K562 (cell line): ENCODE measurements around the gene NUAK2. TPM values are rescaled to one million over a fixed set of nuclear protein-coding genes. Genes with fewer than 3 reads are reported as not detected.

Source experiments
- ATAC-seq: fragments of 200-7000 bp; cut with Tn5 transposase; 3 replicates; pipeline ENCODE4 v1.9.1; 2020; ENCODE audit warnings: moderate library complexity
- BruUV-seq: library from RNA; stranded (reverse); fragments of 400-500 nt; replicated peaks from 2 replicates; lab custom pipeline; 2021; lab: Mats Ljungman, UMichigan
- CTCF ChIA-PET: fragments of 300-600 bp; formaldehyde crosslinking; extraction: SDS; loops from one replicate; lab custom pipeline; 2021; ENCODE audit warnings: low intra/inter-chr PET ratio; lab: Yijun Ruan, JAX
- POLR2A ChIA-PET: fragments of 300-600, 350-650 bp; sonication (Branson Sonifier 250); formaldehyde crosslinking; extraction: SDS; loops from one replicate; lab custom pipeline; 2021; ENCODE audit warnings: antibody characterized with exemption, inconsistent platforms; lab: Yijun Ruan, JAX
- DNase-seq, 4 experiments: peaks; one replicate each; pipeline versions ENCODE4 v3.0.0 to v3.0.0-alpha.2; 2011 to 2018; ENCODE audit warnings: low spot score in 3 of 4, mixed read lengths in 3 of 4; ENCODE audit errors: extremely low read depth in 1 of 4
- FAIRE-seq: peaks from 2 replicates; lab custom pipeline; 2011; peaks lifted over from hg19 to GRCh38; lab: Jason Lieb, UNC
- H2AFZ ChIP-seq: 2 replicates; pipeline ENCODE4 v1.6.0; 2011; ENCODE audit warnings: low read depth, low read length, control low read depth, inconsistent platforms
- H3K27ac ChIP-seq: fragments of 200-600 bp; 3 replicates; pipeline ENCODE4 v1.8.0; 2011; ENCODE audit warnings: low read depth, mild to moderate bottlenecking, control low read depth, inconsistent platforms, low read length, moderate library complexity, mixed read lengths; ENCODE audit errors: extremely low read depth
- H3K27me3 ChIP-seq, 2 experiments: fragments of 300-600 bp in 1 of 2; 2 replicates in 1 of 2; 3 replicates in 1 of 2; pipeline versions ENCODE4 v1.6.0 to v1.8.0; 2011; ENCODE audit warnings: inconsistent platforms in 2 of 2, low read length in 2 of 2, mild to moderate bottlenecking in 1 of 2, mixed read lengths in 1 of 2, moderate library complexity in 1 of 2; ENCODE audit not compliant: control insufficient read depth in 2 of 2, insufficient read depth in 2 of 2
- H3K36me3 ChIP-seq: fragments of 300-600 bp; 3 replicates; pipeline ENCODE4 v1.8.0; 2011; ENCODE audit warnings: mild to moderate bottlenecking, low read length, inconsistent platforms; ENCODE audit not compliant: control insufficient read depth, insufficient read depth
- H3K4me1 ChIP-seq, 2 experiments: fragments of 200-600 bp in 1 of 2; replicated peaks in 1 of 2; 2 replicates in 1 of 2; 3 replicates in 1 of 2; pipeline versions ENCODE4 v1.5.1 to v1.8.0; 2011; ENCODE audit warnings: inconsistent platforms in 2 of 2, low read length in 2 of 2, mild to moderate bottlenecking in 1 of 2, mixed read lengths in 1 of 2, moderate library complexity in 1 of 2; ENCODE audit not compliant: control insufficient read depth in 2 of 2, insufficient read depth in 2 of 2
- H3K4me2 ChIP-seq: 2 replicates; pipeline ENCODE4 v1.6.1; 2011; ENCODE audit warnings: low read length, control low read depth, inconsistent platforms, mixed read lengths; ENCODE audit not compliant: insufficient read depth
- H3K4me3 ChIP-seq: fragments of 200-600 bp; sonication (generic), shearing (Covaris generic); 2 replicates; pipeline ENCODE4 v1.5.1; 2016; ENCODE audit warnings: control low read depth, inconsistent platforms
- H3K79me2 ChIP-seq: fragments of 200-600 bp; 3 replicates; pipeline ENCODE4 v1.8.0; 2011; ENCODE audit warnings: low read length, inconsistent platforms; ENCODE audit not compliant: control insufficient read depth, insufficient read depth
- H3K9ac ChIP-seq, 2 experiments: 2 replicates each; pipeline versions ENCODE4 v1.6.0 to v1.6.1; 2011; ENCODE audit warnings: low read depth in 2 of 2, low read length in 2 of 2, control low read depth in 1 of 2, inconsistent platforms in 1 of 2, mild to moderate bottlenecking in 1 of 2, mixed read lengths in 1 of 2; ENCODE audit not compliant: insufficient read depth in 1 of 2
- H3K9me1 ChIP-seq: one replicate; pipeline ENCODE4 v1.6.0; 2011; ENCODE audit warnings: inconsistent platforms, mild to moderate bottlenecking, low read length, moderate library complexity; ENCODE audit not compliant: control insufficient read depth, insufficient read depth
- H3K9me3 ChIP-seq: replicated peaks from 2 replicates; pipeline ENCODE4 v1.5.1; 2011; ENCODE audit warnings: low read depth, low read length, inconsistent platforms; ENCODE audit not compliant: control insufficient read depth, insufficient read depth
- H4K20me1 ChIP-seq: replicated peaks from 2 replicates; pipeline ENCODE4 v1.6.1; 2011; ENCODE audit warnings: low read length, inconsistent platforms, mixed read lengths; ENCODE audit not compliant: control insufficient read depth, insufficient read depth
- CAMTA2 ChIP-seq: fragments of 250-450 bp; sonication (Bioruptor Pico); conservative IDR thresholded peaks from 2 replicates; pipeline ENCODE4 v1.5.1; 2022
- HOXB6 ChIP-seq: fragments of 250-450 bp; sonication (Bioruptor Pico); IDR thresholded peaks from 2 replicates; pipeline ENCODE4 v1.5.1; 2022; ENCODE audit warnings: mild to moderate bottlenecking, borderline replicate concordance
- JUN ChIP-seq, 2 experiments: sonication (generic) in 1 of 2; formaldehyde crosslinking in 1 of 2; IDR thresholded peaks; 2 replicates each; pipeline versions ENCODE4 v1.6.1 to v1.8.0; 2012 to 2022; ENCODE audit warnings: borderline replicate concordance in 2 of 2, mild to moderate bottlenecking in 2 of 2, improper control_type of control experiment in 1 of 2, low read depth in 1 of 2, low read length in 1 of 2, missing genetic modification reagents in 1 of 2
- PTBP1 ChIP-seq: fragments of 200-400 bp; formaldehyde crosslinking; IDR thresholded peaks from 2 replicates; pipeline ENCODE4 v1.6.1; 2017; ENCODE audit warnings: low read depth, low read length
- SRF ChIP-seq, 2 experiments: fragments of 250-450, 450-650 bp in 1 of 2; sonication (Bioruptor Pico) in 1 of 2; sonication (generic) in 1 of 2; formaldehyde crosslinking; IDR thresholded peaks; 2 replicates each; pipeline versions ENCODE4 v1.5.0 to v1.5.1; 2020 to 2022; ENCODE audit warnings: mild to moderate bottlenecking in 1 of 2, missing genetic modification reagents in 1 of 2
- TGIF2 ChIP-seq: sonication (generic); formaldehyde crosslinking; IDR thresholded peaks from 2 replicates; pipeline ENCODE4 v1.8.1; 2022; ENCODE audit warnings: mild to moderate bottlenecking, missing genetic modification reagents, moderate library complexity
- WGBS: fragments of 100-300 bp; shearing (Covaris generic); methylation state at CpG from one replicate; pipeline ENCODE4 v1.1.6; 2016; ENCODE audit warnings: low coverage, mixed read lengths; ENCODE audit not compliant: insufficient coverage; ENCODE audit errors: missing lambda C conversion rate; 5-methylcytosine and 5-hydroxymethylcytosine counted together
- in situ Hi-C: fragments of 300-500 bp; cut with MboI; formaldehyde crosslinking; loops from 4 replicates; pipeline ENCODE4 v1.15.0; 2018; ENCODE audit warnings: inconsistent platforms, mixed read lengths
- intact Hi-C: fragments of 100-400 bp; cut with micrococcal nuclease; formaldehyde crosslinking; loops from 2 replicates; pipeline ENCODE4 v1.14.2; 2022
- polyA plus RNA-seq, 8 experiments: library from polyadenylated mRNA; depleted of rRNA in 4 of 8; stranded (reverse) in 5 of 8; unstranded in 3 of 8; fragments of >200 nt; fragmentation: Nextera tagmentation in 2 of 8; fragmentation: Illumina TruSeq in 1 of 8; extraction: Ambion mirVana in 2 of 8; extraction: Trizol in 1 of 8; gene quantifications; 2 replicates each; pipeline versions ENCODE4 v1.2.1 to v1.2.3, GENCODE V29; 2011 to 2014; ENCODE audit warnings: inconsistent platforms in 1 of 8, missing spikeins in 1 of 8
- total RNA-seq, 7 experiments: library from RNA; depleted of rRNA in 6 of 7; stranded (reverse); fragments of >200 nt in 6 of 7; fragmentation: Illumina TruSeq in 2 of 7; extraction: Trizol in 2 of 7; gene quantifications; 2 replicates each; pipeline versions ENCODE4 v1.2.1 to v1.2.3, GENCODE V29; 2011 to 2021; ENCODE audit warnings: low replicate concordance in 1 of 7
- TF ChIP-seq, protein P1 (sequence below): fragments of 250-450 bp; sonication (Bioruptor Pico); IDR thresholded peaks from 2 replicates; pipeline ENCODE4 v1.9.0; 2021; ENCODE audit warnings: mild to moderate bottlenecking, inconsistent platforms
- TF ChIP-seq, protein P2 (sequence below): fragments of 250-450 bp; sonication (Bioruptor Pico); IDR thresholded peaks from 2 replicates; pipeline ENCODE4 v1.4.0; 2020; ENCODE audit warnings: borderline replicate concordance

Gene NUAK2
- total and polyA plus RNA-seq, 9 of the 15 experiments (the other 6 are each of a cell fraction or from before 2014, with no cell fraction given): 0.04 to 0.44 (median 0.14) TPM

DNA sequence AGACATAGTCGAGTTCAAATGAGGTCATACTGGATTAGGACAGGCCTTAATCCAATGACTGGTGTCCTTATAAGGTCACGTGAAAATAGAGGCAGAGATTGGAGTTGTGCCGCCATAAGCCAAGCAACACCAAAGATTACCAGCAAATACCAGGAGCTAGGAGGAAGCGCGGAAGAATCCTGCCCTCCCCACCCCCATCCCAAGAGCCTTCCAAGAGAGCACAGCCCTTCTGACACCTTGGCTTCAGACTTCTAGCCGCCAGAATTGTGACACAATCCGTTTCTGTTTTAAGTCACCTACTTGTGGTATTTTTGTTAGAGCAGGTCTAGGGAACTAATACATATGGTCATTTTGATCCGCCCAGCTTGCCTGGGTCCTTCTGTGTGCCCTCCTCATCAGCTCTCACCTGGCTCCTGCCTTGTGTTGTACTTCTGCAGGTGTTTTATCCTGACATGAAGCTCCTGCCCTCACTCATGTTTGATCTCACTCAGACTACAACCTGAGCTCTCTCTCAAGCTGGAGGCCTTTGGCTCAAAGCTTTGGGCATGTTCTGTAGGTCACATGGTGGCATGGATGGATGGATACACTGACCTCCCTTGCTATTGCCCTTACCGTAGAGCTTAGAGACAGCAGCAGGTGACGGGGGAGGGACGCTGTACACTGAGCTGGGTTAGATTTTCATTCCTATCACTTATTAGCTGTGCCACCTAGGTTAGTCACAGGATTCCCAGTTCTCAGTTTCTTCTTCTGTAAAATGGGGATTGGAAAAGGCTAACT lies 10.7 kb upstream of the NUAK2 start:
- BruUV-seq: no TSS peak
- no peak for FAIRE-seq
- DNase-seq: no peak
- Histone ChIP-seq H3K9me1 (no peaks in the 10 kb centered on the region), H3K27ac (no peak overlapping the region), H3K4me2 (no peak overlapping the region), H3K27me3 (peaks cover 36 to 70% of the 10 kb centered on the region in 2 experiments; a peak in 4 of 5 replicates), H3K9me3 (no peaks in the 10 kb centered on the region), H4K20me1 (peaks cover 6% of the 10 kb centered on the region; the same call in 1 of the 2 replicates), H3K36me3 (no peaks in the 10 kb centered on the region)
- intact Hi-C loops: no loop called here
- POLR2A ChIA-PET: interaction anchor here (0.5 to 1.0 kb wide), 4 partner anchors 15 to 286 kb away, joined by 3 to 4 read pairs (median 3); no protein-coding TSS in a partner anchor
- TF ChIP-seq, protein P1, sequence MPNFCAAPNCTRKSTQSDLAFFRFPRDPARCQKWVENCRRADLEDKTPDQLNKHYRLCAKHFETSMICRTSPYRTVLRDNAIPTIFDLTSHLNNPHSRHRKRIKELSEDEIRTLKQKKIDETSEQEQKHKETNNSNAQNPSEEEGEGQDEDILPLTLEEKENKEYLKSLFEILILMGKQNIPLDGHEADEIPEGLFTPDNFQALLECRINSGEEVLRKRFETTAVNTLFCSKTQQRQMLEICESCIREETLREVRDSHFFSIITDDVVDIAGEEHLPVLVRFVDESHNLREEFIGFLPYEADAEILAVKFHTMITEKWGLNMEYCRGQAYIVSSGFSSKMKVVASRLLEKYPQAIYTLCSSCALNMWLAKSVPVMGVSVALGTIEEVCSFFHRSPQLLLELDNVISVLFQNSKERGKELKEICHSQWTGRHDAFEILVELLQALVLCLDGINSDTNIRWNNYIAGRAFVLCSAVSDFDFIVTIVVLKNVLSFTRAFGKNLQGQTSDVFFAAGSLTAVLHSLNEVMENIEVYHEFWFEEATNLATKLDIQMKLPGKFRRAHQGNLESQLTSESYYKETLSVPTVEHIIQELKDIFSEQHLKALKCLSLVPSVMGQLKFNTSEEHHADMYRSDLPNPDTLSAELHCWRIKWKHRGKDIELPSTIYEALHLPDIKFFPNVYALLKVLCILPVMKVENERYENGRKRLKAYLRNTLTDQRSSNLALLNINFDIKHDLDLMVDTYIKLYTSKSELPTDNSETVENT: no peak
- TF ChIP-seq HOXB6 (CRISPR knock-in tag) (no peak), CAMTA2 (CRISPR knock-in tag) (no peak), TGIF2 (CRISPR knock-in tag) (no peak), JUN (IDR thresholded peaks at IDR 0.05; ENCODE audit: borderline replicate concordance, low read depth, low read length) (no peak), JUN (CRISPR knock-in tag; IDR thresholded peaks at IDR 0.05; ENCODE audit: borderline replicate concordance) (no peak), SRF (CRISPR knock-in tag; IDR thresholded peaks at IDR 0.05) (no peak), PTBP1 (no peak)
- TF ChIP-seq, protein P2, sequence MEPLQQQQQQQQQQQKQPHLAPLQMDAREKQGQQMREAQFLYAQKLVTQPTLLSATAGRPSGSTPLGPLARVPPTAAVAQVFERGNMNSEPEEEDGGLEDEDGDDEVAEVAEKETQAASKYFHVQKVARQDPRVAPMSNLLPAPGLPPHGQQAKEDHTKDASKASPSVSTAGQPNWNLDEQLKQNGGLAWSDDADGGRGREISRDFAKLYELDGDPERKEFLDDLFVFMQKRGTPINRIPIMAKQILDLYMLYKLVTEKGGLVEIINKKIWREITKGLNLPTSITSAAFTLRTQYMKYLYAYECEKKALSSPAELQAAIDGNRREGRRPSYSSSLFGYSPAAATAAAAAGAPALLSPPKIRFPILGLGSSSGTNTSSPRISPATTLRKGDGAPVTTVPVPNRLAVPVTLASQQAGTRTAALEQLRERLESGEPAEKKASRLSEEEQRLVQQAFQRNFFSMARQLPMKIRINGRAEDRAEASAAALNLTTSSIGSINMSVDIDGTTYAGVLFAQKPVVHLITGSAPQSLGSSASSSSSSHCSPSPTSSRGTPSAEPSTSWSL (CRISPR knock-in tag): no peak
- TF ChIP-seq, all 486 proteins: peak for 0
- CTCF ChIA-PET: no interaction called here
- H3K9ac ChIP-seq: no peak overlapping the region
- H3K4me3 ChIP-seq: no peak overlapping the region
- no peaks in the 10 kb centered on the region for H3K4me1 ChIP-seq
- WGBS: 3% methylated on average over 11 of the region's 11 CpGs
- in situ Hi-C loops: no loop called here
- no peak for ATAC-seq
- no peak overlapping the region for H2AFZ ChIP-seq
- H3K79me2 ChIP-seq: no peaks in the 10 kb centered on the region
